ENCODE measurements around the gene PHRF1. TPM values are rescaled to one million over a fixed set of nuclear protein-coding genes. Genes with fewer than 3 reads are reported as not detected.
A peak's percentile ranks its signal among the peaks of the same experiment; 100 is the strongest.
"Not testable (repeated sequence)": the region's sequence is repeated elsewhere in the genome, so short reads cannot be mapped to it uniquely, and the experiment has no call there.

The PHRF1 gene
- total RNA-seq, 1 donor: 27.5 TPM

DNA sequence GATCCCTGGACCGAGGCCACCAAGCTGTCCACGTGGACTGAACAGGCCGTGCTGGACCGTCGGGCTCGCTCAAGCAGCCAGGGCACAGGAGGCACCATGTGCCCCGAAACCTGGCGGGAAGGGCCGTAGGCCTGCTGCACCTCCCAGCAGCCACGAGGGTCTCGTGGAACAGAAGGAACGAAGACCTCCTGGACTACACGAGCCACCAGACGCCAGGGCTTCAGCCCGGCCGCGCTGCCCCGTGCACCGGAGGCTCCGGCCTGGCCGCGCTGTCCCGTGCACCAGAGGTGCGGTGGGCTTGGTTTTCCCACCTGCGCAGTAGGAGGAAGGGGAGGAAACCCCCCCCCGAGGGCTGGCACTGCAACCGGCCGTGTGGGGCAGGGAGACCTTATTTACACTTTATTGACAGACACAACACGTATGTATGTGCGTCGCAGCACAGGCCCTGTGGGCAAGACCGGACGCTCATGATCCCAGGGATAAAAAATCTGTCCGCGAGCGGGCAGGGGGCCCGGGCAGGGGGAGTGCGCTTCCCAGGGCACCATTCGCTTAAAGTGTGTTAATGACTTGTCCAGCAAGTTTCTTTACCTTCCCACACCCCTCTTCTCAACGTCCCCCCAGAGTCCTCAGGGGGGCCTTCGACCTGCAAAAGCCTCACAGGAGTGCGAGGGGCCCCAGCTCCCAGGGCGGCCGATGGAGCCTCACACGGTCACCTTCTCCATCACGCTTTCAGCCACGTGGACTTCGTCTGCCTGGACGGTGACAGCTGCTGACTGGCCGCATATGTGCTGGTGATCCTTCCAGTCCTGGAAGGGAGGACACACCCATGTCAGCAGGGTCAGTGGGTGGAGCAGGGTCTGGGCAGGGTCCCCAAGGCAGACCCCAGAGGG is 67.8 kb downstream of the PHRF1 start:
- H3K79me2 ChIP-seq (ENCODE audit: insufficient read depth, low read length): no peaks in the 10 kb centered on the region
- DNase-seq (ENCODE audit: insufficient read length, low spot score, missing footprints): peak; percentile 81
- H3K4me3 ChIP-seq (ENCODE audit: insufficient read depth, low read length): no peak overlapping the region
- H3K27ac ChIP-seq (ENCODE audit: low read depth, low read length): no peak overlapping the region
- H3K27me3 ChIP-seq (ENCODE audit: insufficient read depth, low read length): no peaks in the 10 kb centered on the region
- H4K20me1 ChIP-seq (ENCODE audit: insufficient read depth, low read length): peaks cover 7% of the 10 kb centered on the region
- TF ChIP-seq CTCF (IDR thresholded peaks at IDR 0.05; ENCODE audit: extremely low read depth, low read depth, low read length): no peak
- H2AFZ ChIP-seq (ENCODE audit: low read length): no peak overlapping the region
- H3K4me2 ChIP-seq (ENCODE audit: insufficient read depth, low read length): no peak overlapping the region
- no peaks in the 10 kb centered on the region for H3K9me3 ChIP-seq (ENCODE audit: low read depth, low read length)
- peaks cover 5% of the 10 kb centered on the region for H3K36me3 ChIP-seq (ENCODE audit: insufficient read depth, low read length)
- H3K4me1 ChIP-seq (ENCODE audit: insufficient read depth, low read length): no peaks in the 10 kb centered on the region

- H3K4me3 ChIP-seq (ENCODE audit: insufficient read depth, low read length): no peak overlapping the region
- no peaks in the 10 kb centered on the region for H3K4me1 ChIP-seq (ENCODE audit: insufficient read depth, low read length)
- no peak overlapping the region for H2AFZ ChIP-seq (ENCODE audit: low read length)
- peak; percentile 65 for DNase-seq (ENCODE audit: insufficient read length, low spot score, missing footprints)
- peaks cover 7% of the 10 kb centered on the region for H4K20me1 ChIP-seq (ENCODE audit: insufficient read depth, low read length)
- no peaks in the 10 kb centered on the region for H3K9me3 ChIP-seq (ENCODE audit: low read depth, low read length)
- no peaks in the 10 kb centered on the region for H3K79me2 ChIP-seq (ENCODE audit: insufficient read depth, low read length)
- no peak overlapping the region for H3K4me2 ChIP-seq (ENCODE audit: insufficient read depth, low read length)
- peaks cover 5% of the 10 kb centered on the region for H3K36me3 ChIP-seq (ENCODE audit: insufficient read depth, low read length)
- H3K27ac ChIP-seq (ENCODE audit: low read depth, low read length): no peak overlapping the region
- H3K27me3 ChIP-seq (ENCODE audit: insufficient read depth, low read length): no peaks in the 10 kb centered on the region
- TF ChIP-seq CTCF (IDR thresholded peaks at IDR 0.05; ENCODE audit: extremely low read depth, low read depth, low read length): no peak
Observed at GRCh38 chr11:645536-645935, 69.3 kb downstream of the PHRF1 start.

GRCh38 chr11:646214-646613 is 69.9 kb downstream of the PHRF1 start:
- Histone ChIP-seq H3K27me3 (ENCODE audit: insufficient read depth, low read length) (no peaks in the 10 kb centered on the region), H2AFZ (ENCODE audit: low read length) (no peak overlapping the region), H3K36me3 (ENCODE audit: insufficient read depth, low read length) (peaks cover 11% of the 10 kb centered on the region), H3K4me3 (ENCODE audit: insufficient read depth, low read length) (no peak overlapping the region), H3K4me1 (ENCODE audit: insufficient read depth, low read length) (no peaks in the 10 kb centered on the region), H3K79me2 (ENCODE audit: insufficient read depth, low read length) (no peaks in the 10 kb centered on the region), H4K20me1 (ENCODE audit: insufficient read depth, low read length) (peaks cover 4% of the 10 kb centered on the region), H3K4me2 (ENCODE audit: insufficient read depth, low read length) (no peak overlapping the region), H3K27ac (ENCODE audit: low read depth, low read length) (no peak overlapping the region), H3K9me3 (ENCODE audit: low read depth, low read length) (no peaks in the 10 kb centered on the region)
- DNase-seq (ENCODE audit: insufficient read length, low spot score, missing footprints): no peak
- TF ChIP-seq CTCF (IDR thresholded peaks at IDR 0.05; ENCODE audit: extremely low read depth, low read depth, low read length): no peak

DNA sequence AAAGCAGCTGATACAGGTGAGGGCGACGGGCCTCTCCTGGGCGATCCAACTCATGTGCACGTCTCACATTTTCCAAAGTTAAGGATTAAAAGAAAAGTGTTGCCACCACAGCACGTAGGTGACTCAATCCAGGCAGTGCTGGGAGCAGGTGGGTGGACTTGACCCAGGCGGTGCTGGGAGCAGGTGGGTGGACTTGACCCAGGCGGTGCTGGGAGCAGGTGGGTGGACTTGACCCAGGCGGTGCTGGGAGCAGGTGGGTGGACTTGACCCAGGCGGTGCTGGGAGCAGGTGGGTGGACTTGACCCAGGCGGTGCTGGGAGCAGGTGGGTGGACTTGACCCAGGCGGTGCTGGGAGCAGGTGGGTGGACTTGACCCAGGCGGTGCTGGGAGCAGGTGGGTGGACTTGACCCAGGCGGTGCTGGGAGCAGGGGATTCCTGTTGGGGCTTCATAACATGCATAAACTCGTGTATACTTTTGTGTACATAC is 71.4 kb downstream of the PHRF1 start:
- not testable (repeated sequence) for H3K9me3 ChIP-seq (ENCODE audit: low read depth, low read length); H4K20me1 ChIP-seq (ENCODE audit: insufficient read depth, low read length); H3K4me3 ChIP-seq (ENCODE audit: insufficient read depth, low read length); H3K27me3 ChIP-seq (ENCODE audit: insufficient read depth, low read length); H2AFZ ChIP-seq (ENCODE audit: low read length); H3K79me2 ChIP-seq (ENCODE audit: insufficient read depth, low read length); H3K4me1 ChIP-seq (ENCODE audit: insufficient read depth, low read length); H3K4me2 ChIP-seq (ENCODE audit: insufficient read depth, low read length); H3K27ac ChIP-seq (ENCODE audit: low read depth, low read length)
- DNase-seq (ENCODE audit: insufficient read length, low spot score, missing footprints): peak; percentile 62
- H3K36me3 ChIP-seq (ENCODE audit: insufficient read depth, low read length): peaks cover 11% of the 10 kb centered on the region
